Activated CD4-positive, alpha-beta T cell treated with anti-CD3 and anti-CD28 coated beads, Interleukin-2, amount 10 ng/mL, durations not matched to agents 24 days and 14 days (primary cell): ENCODE measurements around the gene KCNQ1OT1. TPM values are rescaled to one million over a fixed set of nuclear protein-coding genes. Genes with fewer than 3 reads are reported as not detected.
"Not testable (repeated sequence)": the region's sequence is repeated elsewhere in the genome, so short reads cannot be mapped to it uniquely, and the experiment has no call there.

Experiments used
- DNase-seq: peaks from one replicate; pipeline ENCODE4 v3.0.0; 2022
- H3K27ac Mint-ChIP-seq: one replicate; pipeline ENCODE4 v1.8.0; 2022; ENCODE audit warnings: mild to moderate bottlenecking, mixed read lengths
- H3K27me3 Mint-ChIP-seq: one replicate; pipeline ENCODE4 v1.8.0; 2022; ENCODE audit warnings: mixed read lengths
- H3K36me3 Mint-ChIP-seq: one replicate; pipeline ENCODE4 v1.8.0; 2022; ENCODE audit warnings: low read depth, mild to moderate bottlenecking, mixed read lengths
- H3K4me1 Mint-ChIP-seq: one replicate; pipeline ENCODE4 v1.8.0; 2021; ENCODE audit warnings: mixed read lengths
- H3K4me3 Mint-ChIP-seq: one replicate; pipeline ENCODE4 v1.8.0; 2022; ENCODE audit warnings: mild to moderate bottlenecking, moderate library complexity, mixed read lengths
- H3K9me3 Mint-ChIP-seq: one replicate; pipeline ENCODE4 v1.8.0; 2021; ENCODE audit warnings: mixed read lengths
- intact Hi-C: fragments of 100-400 bp; cut with micrococcal nuclease; formaldehyde crosslinking; loops from one replicate; pipeline ENCODE4 v1.15.1; 2023
- total RNA-seq: library from RNA; stranded (reverse); gene quantifications from 2 replicates; pipeline ENCODE4 v1.2.3, GENCODE V29; 2022

KCNQ1OT1 gene
- total RNA-seq, 1 donor from 2014 or later, result 0.61 TPM

DNA sequence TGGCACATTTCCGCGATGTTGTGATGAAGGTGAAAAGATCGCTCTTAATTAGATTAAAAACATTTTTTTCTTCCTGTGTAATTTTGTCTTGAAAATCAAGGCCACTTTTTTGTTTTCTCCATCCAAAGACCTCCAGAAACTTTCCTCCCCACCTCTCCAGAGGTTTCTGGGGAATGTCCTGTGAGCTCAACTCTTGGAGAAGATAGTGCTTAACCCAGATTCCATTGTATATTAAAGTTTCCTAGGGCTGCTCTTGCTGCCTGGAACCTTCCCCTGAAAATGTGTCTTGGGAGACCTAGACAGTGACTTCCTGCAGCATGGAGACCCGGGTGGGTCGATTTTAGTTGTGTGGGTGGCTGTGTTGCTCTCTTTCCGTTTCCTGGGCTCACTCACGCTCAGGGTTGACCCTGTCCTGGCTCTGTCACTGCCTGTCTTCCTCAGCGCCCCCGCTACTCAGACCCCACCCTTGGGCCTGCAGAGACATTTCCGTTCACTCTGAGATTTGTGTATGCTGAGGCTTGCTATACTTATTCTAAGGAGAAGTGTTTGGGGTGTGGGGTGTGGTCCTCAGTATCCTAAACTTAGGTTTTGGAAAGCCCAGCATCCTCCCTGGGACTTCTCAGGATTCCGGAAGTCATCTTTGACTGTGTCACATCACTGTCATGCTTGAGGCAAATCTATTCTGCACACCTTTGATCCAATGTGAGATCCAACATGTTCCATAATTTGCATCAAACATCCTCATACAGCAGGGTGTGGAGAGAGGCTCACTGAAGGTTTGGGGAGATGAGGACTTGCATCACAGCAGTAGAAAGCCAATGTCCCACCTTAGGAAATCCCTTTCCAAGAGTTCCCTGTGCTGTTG lies 47.2 kb downstream of the KCNQ1OT1 start:
- Mint-ChIP-seq H3K27ac (no peak overlapping the region), H3K27me3 (no peaks in the 10 kb centered on the region), H3K4me3 (no peak overlapping the region), H3K4me1 (no peaks in the 10 kb centered on the region), H3K36me3 (peaks cover 12% of the 10 kb centered on the region), H3K9me3 (peaks cover 19% of the 10 kb centered on the region)
- intact Hi-C loops, result no loop called here
- DNase-seq, result no peak

- DNase-seq, result no peak
- no peak overlapping the region for H3K27ac Mint-ChIP-seq
- H3K9me3 Mint-ChIP-seq, result peaks cover 23% of the 10 kb centered on the region
- no peaks in the 10 kb centered on the region for H3K27me3 Mint-ChIP-seq
- intact Hi-C loops, result no loop called here
- peaks cover 14% of the 10 kb centered on the region for H3K36me3 Mint-ChIP-seq
- no peaks in the 10 kb centered on the region for H3K4me1 Mint-ChIP-seq
- no peak overlapping the region for H3K4me3 Mint-ChIP-seq
Observed at GRCh38 chr11:2651826-2652271, 47.9 kb downstream of the KCNQ1OT1 start.

- Mint-ChIP-seq H3K4me3 (no peak overlapping the region), H3K27me3 (no peaks in the 10 kb centered on the region), H3K36me3 (peaks cover 14% of the 10 kb centered on the region), H3K27ac (no peak overlapping the region), H3K9me3 (peaks cover 23% of the 10 kb centered on the region), H3K4me1 (no peaks in the 10 kb centered on the region)
- DNase-seq, result no peak
- intact Hi-C loops, result no loop called here
Observed at GRCh38 chr11:2651054-2651617, 48.7 kb downstream of the KCNQ1OT1 start.

DNA sequence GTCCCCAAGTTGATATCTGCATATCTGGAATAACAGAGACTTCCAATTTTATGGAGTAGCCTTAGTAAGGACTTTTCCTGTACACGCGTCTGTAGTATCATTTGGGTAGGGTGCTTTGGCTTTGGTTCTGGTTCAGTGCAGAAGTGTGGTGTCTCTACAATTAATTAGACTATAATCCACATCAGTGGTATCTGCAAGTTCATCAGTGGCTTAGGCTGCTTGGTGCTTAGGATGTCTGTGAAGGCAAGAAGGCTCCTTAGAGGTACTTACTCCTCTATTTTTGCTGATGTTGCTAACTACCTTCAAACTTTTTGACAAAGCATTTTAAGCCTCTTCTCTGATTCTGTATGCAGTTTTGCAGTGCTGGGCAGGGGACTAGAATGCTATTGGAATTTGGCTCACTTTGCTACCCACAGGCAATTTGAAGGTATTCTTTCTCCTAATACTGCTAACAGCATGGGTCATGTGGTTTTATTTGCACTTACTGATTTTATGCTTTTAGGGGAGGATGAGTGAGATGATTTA lies 49.4 kb downstream of the KCNQ1OT1 start:
- H3K36me3 Mint-ChIP-seq, result peaks cover 14% of the 10 kb centered on the region
- intact Hi-C loops, result no loop called here
- no peaks in the 10 kb centered on the region for H3K4me1 Mint-ChIP-seq
- H3K27me3 Mint-ChIP-seq, result no peaks in the 10 kb centered on the region
- H3K4me3 Mint-ChIP-seq, result no peak overlapping the region
- peaks cover 23% of the 10 kb centered on the region for H3K9me3 Mint-ChIP-seq
- DNase-seq, result no peak
- no peak overlapping the region for H3K27ac Mint-ChIP-seq

GRCh38 chr11:2649848-2650247 lies 49.9 kb downstream of the KCNQ1OT1 start:
- Mint-ChIP-seq H3K27ac (no peak overlapping the region), H3K36me3 (peaks cover 14% of the 10 kb centered on the region), H3K9me3 (peaks cover 23% of the 10 kb centered on the region), H3K27me3 (no peaks in the 10 kb centered on the region), H3K4me3 (no peak overlapping the region), H3K4me1 (no peaks in the 10 kb centered on the region)
- intact Hi-C loops, result no loop called here
- no peak for DNase-seq

DNA sequence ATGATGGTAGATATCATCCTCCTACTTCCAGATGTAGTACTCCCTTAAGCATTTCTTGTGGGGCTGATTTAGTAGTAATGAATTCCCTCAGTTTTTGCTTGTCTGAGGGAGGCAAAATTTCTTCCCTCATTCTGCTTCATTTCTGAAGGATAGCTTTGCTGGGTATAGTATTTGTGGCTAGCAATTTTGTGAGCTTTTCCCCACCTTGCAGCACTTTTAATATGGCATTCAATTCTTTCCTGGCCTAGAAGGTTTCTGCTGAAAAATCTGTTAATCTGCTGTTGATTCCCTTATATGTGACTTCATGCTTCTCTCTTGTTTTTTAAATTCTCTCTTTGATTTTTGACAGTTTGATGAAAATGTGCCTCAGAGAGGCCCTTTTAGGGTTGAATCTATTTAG lies 50.4 kb downstream of the KCNQ1OT1 start:
- Mint-ChIP-seq H3K27me3 (no peaks in the 10 kb centered on the region), H3K4me3 (no peak overlapping the region), H3K36me3 (peaks cover 14% of the 10 kb centered on the region), H3K27ac (no peak overlapping the region), H3K9me3 (peaks cover 26% of the 10 kb centered on the region), H3K4me1 (no peaks in the 10 kb centered on the region)
- DNase-seq, result no peak
- intact Hi-C loops, result no loop called here

DNA sequence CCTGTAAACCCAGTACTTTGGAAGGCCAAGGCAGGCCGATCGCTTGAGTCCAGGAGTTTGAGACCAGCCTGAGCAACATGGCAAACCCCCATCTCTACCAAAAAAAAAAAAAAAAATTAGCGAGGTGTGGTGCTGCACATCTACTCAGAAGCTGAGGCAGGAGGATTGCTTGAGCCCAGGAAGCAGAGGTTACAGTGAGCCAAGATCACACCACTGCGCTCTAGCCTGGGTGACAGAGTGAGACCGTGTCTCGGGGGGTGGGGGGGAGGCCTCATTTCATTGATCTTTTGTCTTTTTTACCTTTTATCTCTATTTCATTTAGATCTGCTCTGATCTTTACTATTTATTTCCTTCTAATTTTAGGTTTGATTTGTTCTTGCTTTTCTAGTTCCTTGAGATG lies 51.8 kb downstream of the KCNQ1OT1 start:
- DNase-seq, result no peak
- Mint-ChIP-seq H3K4me1 (no peaks in the 10 kb centered on the region), H3K27ac (no peak overlapping the region), H3K4me3 (no peak overlapping the region), H3K36me3 (peaks cover 9% of the 10 kb centered on the region), H3K9me3 (peaks cover 33% of the 10 kb centered on the region), H3K27me3 (no peaks in the 10 kb centered on the region)
- intact Hi-C loops, result no loop called here

GRCh38 chr11:2647167-2647566 lies 52.6 kb downstream of the KCNQ1OT1 start:
- no peak for DNase-seq
- H3K36me3 Mint-ChIP-seq, result peaks cover 9% of the 10 kb centered on the region
- intact Hi-C loops, result no loop called here
- no peak overlapping the region for H3K4me3 Mint-ChIP-seq
- no peaks in the 10 kb centered on the region for H3K27me3 Mint-ChIP-seq
- H3K27ac Mint-ChIP-seq, result no peak overlapping the region
- no peaks in the 10 kb centered on the region for H3K4me1 Mint-ChIP-seq
- peaks cover 38% of the 10 kb centered on the region for H3K9me3 Mint-ChIP-seq

- H3K9me3 Mint-ChIP-seq, result peaks cover 43% of the 10 kb centered on the region
Observed at GRCh38 chr11:2645779-2646118, 54.0 kb downstream of the KCNQ1OT1 start.

DNA sequence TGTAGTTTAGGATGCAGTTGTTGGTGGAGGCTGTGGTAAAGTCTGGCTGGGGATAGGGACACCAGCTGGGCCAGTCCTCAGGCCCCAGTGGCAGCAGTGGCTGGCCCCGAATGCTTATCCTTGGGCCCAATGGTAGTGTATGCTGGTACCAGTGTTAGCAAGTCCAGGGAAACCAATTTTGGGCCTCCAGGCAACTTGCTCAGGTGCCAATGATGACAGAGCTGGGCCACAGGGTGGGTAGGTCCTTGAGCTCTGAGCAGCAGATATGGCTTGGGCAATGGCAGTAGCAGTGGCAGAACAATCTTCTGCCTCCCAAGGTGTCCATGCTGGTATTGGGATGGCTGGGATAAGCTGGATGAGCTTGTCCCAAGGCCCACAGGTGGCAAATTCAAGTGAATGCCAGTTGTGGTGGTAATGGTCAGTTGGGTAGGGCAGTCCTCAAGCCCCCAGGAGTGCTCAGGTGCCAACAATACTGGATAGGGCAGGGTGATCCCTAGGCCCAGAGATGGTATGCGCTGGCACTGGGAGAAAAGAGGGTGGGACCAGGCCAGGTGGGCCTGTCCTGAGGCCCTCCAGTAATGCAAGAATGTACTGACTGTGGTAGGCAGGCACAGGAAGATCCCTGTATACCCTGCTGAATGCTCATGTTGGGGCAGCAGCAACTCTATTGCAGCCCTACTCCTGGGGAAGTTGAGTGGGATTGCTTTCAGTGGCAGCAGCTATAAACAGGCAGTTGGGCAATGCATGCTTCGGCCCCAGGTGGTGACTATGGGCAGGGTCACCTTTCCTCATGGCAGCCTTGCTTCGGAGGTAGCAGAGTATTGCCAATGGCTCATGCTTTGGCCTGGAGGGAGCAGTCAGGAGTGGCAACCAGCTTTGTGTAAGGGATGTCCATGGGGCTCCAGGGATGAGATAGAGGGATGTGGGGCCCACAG lies 54.7 kb downstream of the KCNQ1OT1 start:
- peaks cover 6% of the 10 kb centered on the region for H3K36me3 Mint-ChIP-seq
- no peak for DNase-seq
- intact Hi-C loops, result no loop called here
- H3K27ac Mint-ChIP-seq, result no peak overlapping the region
- no peaks in the 10 kb centered on the region for H3K4me1 Mint-ChIP-seq
- peaks cover 39% of the 10 kb centered on the region for H3K9me3 Mint-ChIP-seq
- no peak overlapping the region for H3K4me3 Mint-ChIP-seq
- H3K27me3 Mint-ChIP-seq, result no peaks in the 10 kb centered on the region

More at GRCh38 chr11:2645779-2646118, 54.0 kb downstream of the KCNQ1OT1 start:
- no peaks in the 10 kb centered on the region for H3K4me1 Mint-ChIP-seq
- no peak overlapping the region for H3K4me3 Mint-ChIP-seq
- intact Hi-C loops, result no loop called here
- no peak overlapping the region for H3K27ac Mint-ChIP-seq
- DNase-seq, result no peak
- peaks cover 9% of the 10 kb centered on the region for H3K36me3 Mint-ChIP-seq
- no peaks in the 10 kb centered on the region for H3K27me3 Mint-ChIP-seq

GRCh38 chr11:2643746-2644145 lies 56.0 kb downstream of the KCNQ1OT1 start:
- Mint-ChIP-seq H3K27ac (no peak overlapping the region), H3K36me3 (peaks cover 2% of the 10 kb centered on the region), H3K4me3 (no peak overlapping the region), H3K27me3 (no peaks in the 10 kb centered on the region), H3K9me3 (peaks cover 28% of the 10 kb centered on the region), H3K4me1 (no peaks in the 10 kb centered on the region)
- no peak for DNase-seq
- intact Hi-C loops, result no loop called here

- Mint-ChIP-seq H3K4me1 (no peaks in the 10 kb centered on the region), H3K27ac (no peak overlapping the region), H3K4me3 (no peak overlapping the region), H3K9me3 (peaks cover 29% of the 10 kb centered on the region), H3K36me3 (no peaks in the 10 kb centered on the region), H3K27me3 (no peaks in the 10 kb centered on the region)
- DNase-seq, result no peak
- intact Hi-C loops, result no loop called here
Observed at GRCh38 chr11:2641623-2642022, 58.2 kb downstream of the KCNQ1OT1 start.

GRCh38 chr11:2639763-2640162 lies 60.0 kb downstream of the KCNQ1OT1 start:
- H3K27me3 Mint-ChIP-seq, H3K4me1 Mint-ChIP-seq, H3K4me3 Mint-ChIP-seq, H3K27ac Mint-ChIP-seq, DNase-seq, H3K36me3 Mint-ChIP-seq, intact Hi-C loops: not testable (repeated sequence)
- H3K9me3 Mint-ChIP-seq, result peaks cover 29% of the 10 kb centered on the region

DNA sequence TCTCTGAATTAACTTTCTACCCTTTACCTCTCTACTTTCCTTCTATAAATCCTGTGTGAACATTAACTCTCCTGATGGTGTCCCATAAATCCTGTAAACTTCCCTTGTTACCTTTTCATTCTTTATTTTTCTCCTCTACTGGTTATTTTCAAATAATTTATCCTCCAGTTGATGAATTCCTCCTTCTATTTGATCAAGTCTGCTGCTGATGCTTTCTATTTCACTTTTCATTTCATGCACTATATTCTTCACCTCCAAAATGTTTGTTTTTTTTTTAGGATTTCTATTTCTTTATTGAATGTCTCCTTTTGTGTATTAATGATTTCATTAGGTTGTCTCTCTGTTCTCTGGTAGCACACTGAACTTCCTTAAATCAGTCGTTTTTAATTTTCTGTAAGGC lies 68.6 kb downstream of the KCNQ1OT1 start:
- Mint-ChIP-seq H3K4me1 (no peaks in the 10 kb centered on the region), H3K36me3 (peaks cover 8% of the 10 kb centered on the region), H3K9me3 (peaks cover 36% of the 10 kb centered on the region), H3K27ac (no peak overlapping the region), H3K4me3 (no peak overlapping the region), H3K27me3 (peaks cover 2% of the 10 kb centered on the region)
- DNase-seq, result no peak
- intact Hi-C loops, result no loop called here
